Ovary (tissue), 9 donors: ENCODE data around the gene GTF2H3. TPM values are rescaled to one million over a fixed set of nuclear protein-coding genes. Genes with fewer than 3 reads are reported as not detected.

Experiments used
- DNase-seq, 5 donors: peaks; one replicate each; pipeline ENCODE4 v3.0.0-alpha.2; 2019 to 2020
- H3K27ac ChIP-seq, 2 donors: fragments of 200-600 bp; one replicate each; pipeline versions ENCODE4 v1.5.1 to v1.8.0; 2019 to 2022
- H3K27me3 ChIP-seq: fragments of 200-600 bp; one replicate; pipeline ENCODE4 v1.8.0; 2022
- H3K36me3 ChIP-seq: fragments of 200-600 bp; sonication (generic); one replicate; pipeline ENCODE4 v1.5.1; 2019
- H3K4me1 ChIP-seq: one replicate; pipeline ENCODE4 v1.8.1; 2013; ENCODE audit warnings: mild to moderate bottlenecking, moderate library complexity; ENCODE audit not compliant: insufficient read depth
- H3K4me3 ChIP-seq: fragments of 200-600 bp; sonication (generic); one replicate; pipeline ENCODE4 v1.5.1; 2017
- H3K9me3 ChIP-seq, 2 donors: fragments of 200-600 bp in 1 of 2; sonication (generic) in 1 of 2; one replicate each; pipeline versions ENCODE4 v1.5.1 to v1.8.1; 2013 to 2019; ENCODE audit warnings: mild to moderate bottlenecking in 1 of 2, moderate library complexity in 1 of 2
- CTCF ChIP-seq, 3 donors: fragments of 450-650 bp in 2 of 3; fragments of 200-600 bp in 1 of 3; IDR thresholded peaks; one replicate each; pipeline versions ENCODE4 v1.5.1 to v1.8.0; 2016 to 2022; ENCODE audit warnings: antibody characterized with exemption in 3 of 3, mild to moderate bottlenecking in 1 of 3
- EP300 ChIP-seq: sonication (generic); formaldehyde crosslinking; IDR thresholded peaks from one replicate; pipeline ENCODE4 v1.6.1; 2017; ENCODE audit warnings: antibody characterized with exemption
- POLR2A ChIP-seq: fragments of 450-650 bp; IDR thresholded peaks from one replicate; pipeline ENCODE4 v1.6.1; 2017; ENCODE audit warnings: antibody characterized with exemption, mild to moderate bottlenecking, moderate library complexity
- WGBS, 3 donors: extraction: QIAGEN DNeasy Blood & Tissue Kit in 1 of 3; methylation state at CpG; one replicate each; pipeline versions ENCODE4 v1.1.5 to v1.1.7; 2013 to 2017; 5-methylcytosine and 5-hydroxymethylcytosine counted together
- intact Hi-C, 4 donors: fragments of 100-400 bp; cut with DNase I; formaldehyde crosslinking; loops; one replicate each; pipeline versions ENCODE4 v1.11.0 to v1.15.1; 2022 to 2023
- polyA plus RNA-seq, 2 donors: library from polyadenylated mRNA; stranded (reverse); fragments of 200-250 nt in 1 of 2; fragments of 350-450 nt in 1 of 2; fragmentation: Illumina TruSeq in 1 of 2; extraction: RNeasy Lipid Tissue Mini Kit (QIAGEN cat#74804) in 1 of 2; gene quantifications; one replicate each; pipeline ENCODE4 v1.2.3, GENCODE V29; 2013 to 2014
- total RNA-seq, 7 donors: library from RNA; depleted of rRNA in 2 of 7; stranded (reverse); fragments of >200 nt in 2 of 7; fragmentation: NEBNext Ultra II Directional in 3 of 7; extraction: Animal tissue kit (Norgen Biotek cat#: 25700) in 3 of 7; gene quantifications; one replicate each; pipeline versions ENCODE4 v1.1.0 to v1.2.4, GENCODE V29; 2016 to 2023
- donor health status: DM: no; HTN: no; CAD: no; lungs with moderate emphysema.
- donor health status: DM: no; HTN: no; CAD: no.
- donor health status: Bipolar disorder and iron deficiency.
- donor health status: DM: yes; HTN: yes; CAD: no.
- donor health status: DM: no; HTN: no; CAD: no.
- donor health status: DM: yes; HTN: yes; CAD: no.

GTF2H3 gene
- total and polyA plus RNA-seq, 9 donors, result 8.1 to 29.5 (median 21.2) TPM

GRCh38 chr12:123621619-123622530, 11.8 kb upstream of the GTF2H3 start:
- TF ChIP-seq EP300 (no peak), POLR2A (no peak), CTCF (IDR thresholded peaks at IDR 0.05) (no peak)
- Histone ChIP-seq H3K4me3 (no peak overlapping the region), H3K4me1 (no peaks in the 10 kb centered on the region), H3K36me3 (no peaks in the 10 kb centered on the region), H3K27ac (no peak overlapping the region), H3K27me3 (no peaks in the 10 kb centered on the region), H3K9me3 (no peaks in the 10 kb centered on the region)
- intact Hi-C loops, result no loop called here
- 69 to 75% (median 70%) methylated on average over 15 of the region's 15 CpGs for WGBS, 3 donors
- DNase-seq, result no peak

GRCh38 chr12:123634142-123634561, 523 bp downstream of the GTF2H3 start:
- WGBS, 3 donors, result 8 to 18% (median 11%) methylated on average over 19 of the region's 19 CpGs
- no peaks in the 10 kb centered on the region for H3K27me3 ChIP-seq
- peak in 1 of 5 donors; percentile 34 for DNase-seq
- no peaks in the 10 kb centered on the region for H3K36me3 ChIP-seq
- H3K27ac ChIP-seq, result peak overlapping the region in 1 of 2 donors; percentile 58
- peak overlapping the region; percentile 93 for H3K4me3 ChIP-seq
- no peak for TF ChIP-seq CTCF (IDR thresholded peaks at IDR 0.05)
- TF ChIP-seq POLR2A, result no peak
- no peak for TF ChIP-seq EP300
- peaks cover 5% of the 10 kb centered on the region for H3K4me1 ChIP-seq
- intact Hi-C loops, result no loop called here
- H3K9me3 ChIP-seq, result no peaks in the 10 kb centered on the region

GRCh38 chr12:123643911-123644310, 10.3 kb downstream of the GTF2H3 start:
- WGBS, 3 donors, result 87 to 90% (median 87%) methylated on average over 7 of the region's 7 CpGs
- TF ChIP-seq CTCF (IDR thresholded peaks at IDR 0.05) (no peak), EP300 (no peak), POLR2A (no peak)
- intact Hi-C loops, result no loop called here
- no peak overlapping the region for H3K4me3 ChIP-seq
- H3K27me3 ChIP-seq, result no peaks in the 10 kb centered on the region
- H3K9me3 ChIP-seq, result no peaks in the 10 kb centered on the region
- no peaks in the 10 kb centered on the region for H3K4me1 ChIP-seq
- H3K36me3 ChIP-seq, result no peaks in the 10 kb centered on the region
- H3K27ac ChIP-seq, result no peak overlapping the region
- DNase-seq, result no peak

- Histone ChIP-seq H3K4me1 (no peaks in the 10 kb centered on the region), H3K9me3 (no peaks in the 10 kb centered on the region), H3K27ac (no peak overlapping the region), H3K36me3 (no peaks in the 10 kb centered on the region), H3K4me3 (no peak overlapping the region), H3K27me3 (no peaks in the 10 kb centered on the region)
- WGBS, 3 donors, result 95 to 98% (median 95%) methylated on average over 3 of the region's 3 CpGs
- no peak for DNase-seq
- TF ChIP-seq POLR2A (no peak), CTCF (IDR thresholded peaks at IDR 0.05) (no peak), EP300 (no peak)
- intact Hi-C loops, result no loop called here
Observed at GRCh38 chr12:123645380-123645779, 11.8 kb downstream of the GTF2H3 start.
